ENCODE results near the gene DDIAS. TPM values are rescaled to one million over a fixed set of nuclear protein-coding genes. Genes with fewer than 3 reads are reported as not detected.
"Not testable (repeated sequence)": the region's sequence is repeated elsewhere in the genome, so short reads cannot be mapped to it uniquely, and the experiment has no call there.

Gene DDIAS
- total RNA-seq, 1 donor from 2014 or later, result 3.8 TPM

GRCh38 chr11:82932564-82932963, 31.0 kb downstream of the DDIAS start:
- Histone ChIP-seq H3K9me3 (no peaks in the 10 kb centered on the region), H3K4me3 (no peak overlapping the region), H3K36me3 (no peaks in the 10 kb centered on the region), H3K27me3 (no peaks in the 10 kb centered on the region), H3K27ac (no peak overlapping the region), H3K4me1 (no peaks in the 10 kb centered on the region)
- ATAC-seq (no peak), DNase-seq (no peak)
- intact Hi-C loops (cut with DNase I), result no loop called here
- no peak for TF ChIP-seq CTCF (IDR thresholded peaks at IDR 0.05)

DNA sequence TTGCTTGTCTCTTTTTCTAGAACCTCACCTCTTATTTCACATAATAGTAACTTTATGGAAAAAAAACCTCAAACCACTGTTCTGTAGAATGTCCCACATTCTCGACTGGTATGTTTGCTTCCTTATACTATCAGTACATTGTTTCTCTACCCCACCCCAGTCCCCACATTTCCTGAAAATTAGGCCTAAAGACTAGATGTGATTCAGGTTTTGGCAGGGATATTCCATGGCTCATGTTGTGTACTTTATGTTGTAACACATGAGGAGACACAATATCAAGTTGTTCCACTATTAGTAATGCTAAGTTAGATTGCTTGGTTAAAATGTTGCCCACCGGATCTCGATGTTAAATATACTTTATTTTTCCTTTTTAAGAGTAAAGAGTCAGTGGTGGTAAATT, 34.7 kb downstream of the DDIAS start:
- Histone ChIP-seq H3K27me3 (no peaks in the 10 kb centered on the region), H3K4me3 (no peak overlapping the region), H3K36me3 (no peaks in the 10 kb centered on the region), H3K9me3 (no peaks in the 10 kb centered on the region), H3K4me1 (no peaks in the 10 kb centered on the region), H3K27ac (no peak overlapping the region)
- intact Hi-C loops (cut with DNase I), result no loop called here
- ATAC-seq, result no peak
- TF ChIP-seq CTCF (IDR thresholded peaks at IDR 0.05), result no peak
- no peak for DNase-seq

- Histone ChIP-seq H3K4me1 (no peaks in the 10 kb centered on the region), H3K9me3 (no peaks in the 10 kb centered on the region), H3K27me3 (no peaks in the 10 kb centered on the region), H3K4me3 (no peak overlapping the region), H3K36me3 (no peaks in the 10 kb centered on the region), H3K27ac (no peak overlapping the region)
- no peak for TF ChIP-seq CTCF (IDR thresholded peaks at IDR 0.05)
- intact Hi-C loops (cut with DNase I), result no loop called here
- ATAC-seq, result no peak
- no peak for DNase-seq
Measured at GRCh38 chr11:82937554-82937953, 36.0 kb downstream of the DDIAS start.

DNA sequence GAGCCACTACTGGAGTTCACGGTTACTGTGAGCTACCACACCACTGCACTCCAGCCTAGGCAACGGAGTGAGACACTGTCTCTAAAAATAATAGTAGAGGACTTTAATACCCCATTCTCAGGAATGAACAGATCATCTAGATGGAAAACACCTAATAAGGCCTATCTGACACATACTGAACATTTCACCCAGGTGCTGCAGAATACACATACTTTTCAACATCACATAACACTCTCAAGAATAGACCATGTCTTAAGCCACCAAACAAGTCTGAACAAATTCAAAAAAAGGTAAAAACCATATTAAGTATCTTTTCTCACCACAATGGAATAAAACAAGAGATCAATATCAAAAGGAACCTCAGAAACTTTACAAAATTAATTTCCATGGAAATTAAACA, 37.9 kb downstream of the DDIAS start:
- no peak overlapping the region for H3K4me3 ChIP-seq
- intact Hi-C loops (cut with DNase I), result no loop called here
- H3K27me3 ChIP-seq, result no peaks in the 10 kb centered on the region
- H3K27ac ChIP-seq, result no peak overlapping the region
- H3K4me1 ChIP-seq, result no peaks in the 10 kb centered on the region
- H3K36me3 ChIP-seq, result no peaks in the 10 kb centered on the region
- ATAC-seq, result no peak
- TF ChIP-seq CTCF (IDR thresholded peaks at IDR 0.05), result no peak
- DNase-seq, result no peak
- no peaks in the 10 kb centered on the region for H3K9me3 ChIP-seq

DNA sequence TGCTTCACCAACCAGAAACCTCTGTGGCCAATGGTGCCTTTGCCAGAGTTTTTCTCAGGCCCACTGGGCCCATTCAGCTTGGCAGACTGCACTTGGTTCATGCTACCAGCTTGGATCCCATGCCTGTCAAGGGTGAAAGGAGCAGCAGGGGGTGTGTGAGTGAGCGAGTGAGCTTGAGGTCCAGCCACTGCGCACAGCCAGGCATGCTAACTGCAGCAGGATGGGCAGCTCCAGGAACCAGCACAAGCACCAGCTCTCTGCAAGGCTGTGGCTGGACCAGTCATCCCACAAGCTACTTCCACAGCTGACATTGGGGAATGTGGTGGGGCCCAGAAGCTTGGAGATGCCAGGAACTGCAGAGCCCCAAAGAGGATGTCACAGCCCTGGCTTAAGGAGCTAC, 40.8 kb downstream of the DDIAS start:
- no peaks in the 10 kb centered on the region for H3K9me3 ChIP-seq
- no peaks in the 10 kb centered on the region for H3K4me1 ChIP-seq
- no peak overlapping the region for H3K4me3 ChIP-seq
- no peaks in the 10 kb centered on the region for H3K36me3 ChIP-seq
- H3K27ac ChIP-seq, result no peak overlapping the region
- intact Hi-C loops (cut with DNase I), result no loop called here
- ATAC-seq, result no peak
- no peaks in the 10 kb centered on the region for H3K27me3 ChIP-seq
- no peak for TF ChIP-seq CTCF (IDR thresholded peaks at IDR 0.05)
- DNase-seq, result no peak

- H3K4me1 ChIP-seq; H3K36me3 ChIP-seq; H3K27ac ChIP-seq; H3K27me3 ChIP-seq; H3K4me3 ChIP-seq; H3K9me3 ChIP-seq; intact Hi-C loops (cut with DNase I); ATAC-seq; DNase-seq: not testable (repeated sequence)
Measured at GRCh38 chr11:82943430-82943829, 41.9 kb downstream of the DDIAS start.
